DLD1 (cell line): ENCODE measurements around the gene OR4F6.
"Not testable (repeated sequence)": the region's sequence is repeated elsewhere in the genome, so short reads cannot be mapped to it uniquely, and the experiment has no call there.

ENCODE experiments used
- in situ Hi-C: cut with HindIII; loops from 2 replicates; pipeline ENCODE4 v1.10.0; 2017; ENCODE audit warnings: low sequenced_read_pairs

OR4F6 gene, protein sequence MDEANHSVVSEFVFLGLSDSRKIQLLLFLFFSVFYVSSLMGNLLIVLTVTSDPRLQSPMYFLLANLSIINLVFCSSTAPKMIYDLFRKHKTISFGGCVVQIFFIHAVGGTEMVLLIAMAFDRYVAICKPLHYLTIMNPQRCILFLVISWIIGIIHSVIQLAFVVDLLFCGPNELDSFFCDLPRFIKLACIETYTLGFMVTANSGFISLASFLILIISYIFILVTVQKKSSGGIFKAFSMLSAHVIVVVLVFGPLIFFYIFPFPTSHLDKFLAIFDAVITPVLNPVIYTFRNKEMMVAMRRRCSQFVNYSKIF

DNA sequence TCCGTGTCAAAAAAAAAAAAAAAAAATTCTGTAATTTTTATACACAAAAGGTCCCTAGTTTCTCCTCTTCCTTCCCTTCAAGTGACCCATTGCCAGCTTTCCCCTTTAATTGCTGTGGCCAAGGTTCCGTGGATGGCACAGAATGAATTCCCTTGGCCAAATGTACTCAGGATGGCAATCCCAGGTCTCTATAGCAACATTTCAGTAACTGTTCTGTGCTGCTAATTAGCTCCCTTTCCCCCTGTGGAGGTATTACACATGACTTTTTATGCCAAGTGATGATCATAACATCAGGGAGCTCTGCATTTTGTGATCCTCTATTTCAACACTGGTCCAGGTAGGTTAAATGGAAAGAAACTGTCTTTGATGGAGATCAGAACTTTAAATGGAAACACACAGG, at the start of gene OR4F6:
Gene OR4F6, plus strand, starts transcription at position 301 of the 400 bp plus-strand sequence. CDS start 2,211 bp downstream, outside the sequence.
- in situ Hi-C loops = no loop called here

DNA sequence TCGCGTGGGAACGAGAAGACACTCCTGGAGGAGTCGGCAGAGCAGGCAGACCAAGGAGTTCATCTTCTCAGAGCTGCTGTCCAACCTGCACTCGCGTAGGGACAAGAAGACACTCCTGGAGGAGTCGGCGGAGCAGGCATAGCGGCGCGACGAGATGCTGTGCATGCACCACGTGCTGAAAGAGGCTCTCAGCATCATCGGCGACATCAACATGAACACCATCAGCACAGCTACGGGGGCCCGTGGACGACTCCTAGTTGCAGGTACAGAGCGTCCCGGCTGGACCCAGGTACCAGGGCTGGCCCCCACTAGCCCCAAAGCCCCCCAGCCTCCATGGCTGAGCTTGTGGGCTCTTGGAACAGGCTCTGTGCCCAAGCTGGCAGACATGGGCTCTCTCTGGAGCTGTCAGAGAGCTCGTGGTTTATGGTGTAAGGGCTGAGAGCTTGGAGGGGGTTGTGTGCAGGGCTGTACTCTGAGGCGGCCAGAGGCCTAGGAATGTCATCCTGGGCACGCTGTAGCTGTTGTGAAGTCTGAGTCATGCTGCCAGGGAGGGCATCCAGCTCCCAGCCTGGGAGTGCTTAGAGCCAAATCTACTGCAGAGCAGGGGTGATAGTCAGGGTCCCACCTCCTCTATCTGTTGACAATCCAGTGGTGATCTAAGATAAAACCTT, 38.5 kb upstream of the OR4F6 start:
- in situ Hi-C loops = not testable (repeated sequence)

DNA sequence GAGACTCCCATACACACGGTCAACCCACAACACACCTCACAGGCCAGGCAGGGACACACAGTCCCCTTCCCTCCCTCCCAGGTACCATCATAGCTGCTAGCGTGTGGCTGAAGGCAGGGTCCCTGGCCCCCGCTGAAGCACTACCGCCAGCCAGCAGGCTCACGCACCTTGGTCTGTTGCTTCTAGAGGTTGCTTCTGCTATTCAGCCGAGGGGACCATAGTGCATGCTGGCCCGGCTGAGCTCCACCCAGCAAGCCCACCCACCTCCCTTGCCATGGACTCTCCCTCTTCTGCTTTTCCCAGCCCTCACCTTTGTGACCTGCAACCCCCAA, 38.0 kb upstream of the OR4F6 start:
- in situ Hi-C loops = not testable (repeated sequence)

DNA sequence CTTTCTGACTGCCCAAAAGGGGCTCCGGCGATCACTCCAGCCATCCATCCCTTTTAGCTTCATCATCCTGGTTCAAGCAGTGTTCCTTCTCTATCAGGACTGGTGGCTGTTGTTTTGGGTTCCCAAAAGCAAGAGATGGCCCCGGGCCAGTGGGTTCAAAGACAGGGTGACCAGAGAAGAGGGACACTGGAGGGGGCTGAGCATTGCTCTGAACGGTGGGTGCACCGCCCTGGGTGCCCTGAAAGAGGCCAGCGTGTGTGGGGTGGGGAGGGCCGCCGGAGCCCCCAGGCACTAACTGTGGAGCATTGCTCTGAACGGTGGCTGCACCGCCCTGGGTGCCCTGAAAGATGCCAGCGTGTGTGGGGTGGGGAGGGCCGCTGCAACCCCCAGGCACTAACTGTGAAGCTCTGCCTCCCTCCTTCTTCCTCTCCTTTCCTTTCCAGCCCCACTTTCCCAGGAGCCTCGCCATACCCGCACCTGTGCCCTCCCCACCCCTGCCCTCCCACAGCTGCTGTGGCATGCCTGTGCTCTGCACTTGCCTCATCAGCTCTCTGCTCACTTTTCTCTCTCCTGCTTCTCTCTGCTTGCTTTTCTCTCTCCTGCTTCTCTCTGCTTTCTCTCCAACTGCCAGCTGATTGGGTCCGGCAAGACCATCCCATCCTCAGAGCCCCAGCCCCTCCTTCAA, 37.4 kb upstream of the OR4F6 start:
- in situ Hi-C loops = no loop called here

DNA sequence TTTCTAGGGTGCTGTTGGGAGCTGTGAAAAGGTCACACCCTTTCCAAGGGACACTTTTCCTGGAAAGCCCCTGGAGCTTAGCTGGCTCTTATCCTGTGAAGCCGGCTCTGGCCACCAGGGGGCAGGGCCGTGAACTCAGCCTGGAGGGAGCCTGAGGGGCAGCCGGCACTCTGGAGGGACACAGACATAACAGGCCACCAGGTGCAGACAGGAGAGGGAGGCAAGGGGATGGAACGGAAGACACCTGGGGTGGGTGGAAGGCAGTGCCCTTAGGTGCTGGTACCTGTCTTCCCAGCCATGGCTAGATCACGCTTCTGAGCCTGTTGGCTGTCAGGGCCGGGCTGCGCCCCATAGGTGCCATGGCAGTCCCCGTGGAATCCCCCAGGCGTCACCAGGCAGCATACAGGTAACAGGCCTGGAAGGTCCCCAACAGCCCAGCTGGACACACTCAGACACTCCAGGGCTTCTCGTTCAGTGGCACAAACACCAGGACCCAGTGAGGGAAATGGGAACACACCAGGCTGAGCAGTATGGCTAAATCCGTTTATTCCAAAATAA, 36.1 kb upstream of the OR4F6 start:
- in situ Hi-C loops = not testable (repeated sequence)

DNA sequence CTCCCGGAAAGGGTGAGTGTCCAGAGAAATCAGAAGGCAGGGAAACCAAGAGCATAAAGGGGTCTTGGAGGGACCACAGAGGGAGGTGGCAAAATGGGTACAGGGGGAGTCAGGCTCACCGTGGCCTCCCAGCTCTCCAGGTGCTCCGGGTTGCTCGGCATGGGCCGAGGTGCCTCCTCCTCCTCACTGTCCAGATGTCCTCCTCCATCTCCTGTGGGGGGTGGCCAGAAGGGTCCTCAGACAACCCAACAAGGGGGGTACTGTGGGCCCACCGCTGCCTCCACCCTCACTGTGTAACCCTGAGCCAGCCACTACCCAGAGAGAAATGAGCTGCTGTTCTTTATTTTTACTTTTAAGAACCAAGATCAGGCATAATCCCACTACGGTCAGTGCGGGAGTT, 30.4 kb upstream of the OR4F6 start:
- in situ Hi-C loops = no loop called here

DNA sequence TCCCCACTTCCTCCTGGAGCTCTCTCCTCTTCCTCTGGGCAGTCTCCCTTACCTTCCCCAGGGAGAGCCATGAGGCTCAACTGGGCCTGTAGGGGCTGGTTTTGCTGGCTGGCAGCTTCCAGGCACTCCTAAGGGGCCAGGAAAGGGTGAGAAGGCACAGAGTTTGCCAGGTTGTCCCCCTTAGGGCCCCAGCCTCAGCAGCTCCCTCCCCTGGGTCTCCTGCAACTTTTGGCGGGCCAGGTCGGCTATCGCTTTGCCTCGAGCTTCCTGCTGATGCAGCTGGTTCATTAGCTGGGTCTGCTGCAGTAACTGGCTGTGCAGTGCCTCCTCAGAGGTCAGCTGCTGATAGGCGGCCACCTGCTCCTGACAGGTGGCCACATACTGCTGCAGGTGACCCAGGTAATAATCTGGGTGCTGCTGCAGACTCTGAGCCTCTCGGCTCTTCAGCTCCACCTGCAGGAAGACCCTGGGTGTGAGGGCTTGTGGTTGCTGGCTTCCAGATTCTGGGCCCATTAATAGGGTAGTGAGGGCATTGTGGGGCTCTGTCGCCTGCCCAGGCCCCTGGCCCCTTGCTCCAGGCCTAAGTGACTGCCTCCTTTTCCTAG, 29.7 kb upstream of the OR4F6 start:
- in situ Hi-C loops = no loop called here

DNA sequence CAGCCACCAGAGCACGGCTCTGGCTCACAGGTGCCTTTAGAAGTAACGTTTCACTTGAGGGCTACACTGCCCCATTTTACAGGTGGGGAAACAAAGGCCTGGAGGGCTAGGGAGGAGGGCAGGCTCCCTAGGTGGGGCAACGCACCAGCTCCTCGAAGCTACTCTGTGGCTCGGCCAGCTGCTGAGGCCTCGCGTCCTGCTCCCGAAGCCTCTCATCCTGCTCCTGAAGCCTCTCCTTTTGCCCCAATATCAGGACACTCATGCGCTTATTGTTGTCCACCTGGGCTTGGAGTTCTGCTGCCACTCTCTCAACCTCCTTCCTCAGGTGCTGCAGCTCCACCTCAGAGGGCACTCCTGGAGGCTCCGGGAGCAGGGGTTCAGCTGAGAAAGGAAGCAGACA, 28.2 kb upstream of the OR4F6 start:
- in situ Hi-C loops = no loop called here

DNA sequence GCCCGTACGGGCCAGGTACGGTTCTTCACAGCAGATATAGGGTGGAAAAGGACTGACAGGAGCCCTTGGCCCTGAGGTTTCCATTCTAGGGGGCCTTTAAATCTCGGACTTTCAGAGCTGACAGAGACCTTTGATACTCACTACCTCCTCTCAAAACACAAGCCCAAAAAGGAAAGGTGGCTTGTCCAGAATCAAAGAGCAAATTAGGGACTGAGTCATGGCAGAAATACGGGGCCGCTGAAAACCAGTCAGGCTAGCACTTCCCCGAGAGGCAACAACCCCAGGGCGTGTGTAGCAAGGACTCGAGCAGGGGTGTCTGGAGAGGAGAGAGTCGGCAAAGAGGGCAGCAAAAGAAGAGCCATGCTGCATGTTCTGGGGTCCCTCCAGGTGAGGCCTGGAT, 24.7 kb upstream of the OR4F6 start:
- in situ Hi-C loops = not testable (repeated sequence)

DNA sequence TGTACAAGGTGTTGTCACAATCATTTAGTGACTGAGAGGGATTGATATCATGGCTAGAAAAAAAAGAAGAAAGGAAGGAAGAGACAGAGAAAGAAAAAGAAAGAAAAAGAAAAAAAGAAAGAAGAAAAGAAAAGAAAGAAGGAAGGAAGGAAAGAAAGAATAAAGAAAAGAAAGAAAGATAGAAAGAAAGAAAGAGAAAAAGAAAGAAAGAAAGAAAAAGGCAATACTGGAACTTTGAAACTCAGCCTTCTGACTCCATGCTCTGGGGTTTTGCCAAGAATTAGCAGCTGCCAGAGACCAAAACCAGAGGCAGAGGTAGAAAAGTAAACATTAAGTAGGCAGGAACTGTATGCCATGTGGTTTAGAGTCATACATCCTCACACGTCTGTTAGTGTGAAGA, 23.1 kb upstream of the OR4F6 start:
- in situ Hi-C loops = not testable (repeated sequence)

DNA sequence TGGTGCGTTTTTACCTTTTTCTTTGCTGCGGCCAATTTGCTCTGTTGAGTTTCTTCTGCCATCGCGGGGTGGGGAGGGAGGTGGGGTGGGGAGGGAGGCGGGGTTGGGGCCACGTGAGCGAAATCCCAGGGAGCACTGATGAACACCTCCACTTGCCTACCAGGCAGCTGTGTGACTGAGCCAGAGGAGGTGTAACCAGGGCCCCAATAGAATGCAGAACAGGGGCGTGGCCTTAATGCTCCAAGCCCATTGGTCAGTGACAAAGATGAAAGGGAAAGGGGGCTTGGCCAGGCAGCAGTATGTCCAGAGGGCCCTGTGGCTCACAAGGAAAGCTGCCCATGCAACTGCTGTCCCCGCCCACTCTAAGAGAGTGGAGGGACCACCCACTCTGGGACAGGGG, 21.4 kb upstream of the OR4F6 start:
- in situ Hi-C loops = no loop called here

DNA sequence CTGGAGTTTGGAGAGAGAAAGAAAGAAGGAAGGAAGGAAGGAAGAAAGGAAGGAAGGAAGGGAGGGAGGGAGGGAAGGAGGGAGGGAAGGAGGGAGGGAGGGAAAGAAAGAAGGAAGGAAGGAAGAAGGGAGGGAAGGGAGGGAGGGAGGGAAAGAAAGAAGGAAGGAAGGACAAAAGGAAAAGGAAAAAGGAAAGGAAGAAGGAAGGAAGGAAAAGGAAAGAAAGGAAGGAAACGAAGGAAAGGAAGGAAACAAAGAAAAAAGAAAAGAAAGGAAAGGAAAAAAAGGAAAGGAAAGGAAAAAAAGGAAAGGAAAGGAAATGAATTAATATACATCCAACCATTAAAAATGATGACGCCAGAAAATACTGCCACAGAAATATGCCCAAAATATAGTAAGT, 18.7 kb upstream of the OR4F6 start:
- in situ Hi-C loops = no loop called here

DNA sequence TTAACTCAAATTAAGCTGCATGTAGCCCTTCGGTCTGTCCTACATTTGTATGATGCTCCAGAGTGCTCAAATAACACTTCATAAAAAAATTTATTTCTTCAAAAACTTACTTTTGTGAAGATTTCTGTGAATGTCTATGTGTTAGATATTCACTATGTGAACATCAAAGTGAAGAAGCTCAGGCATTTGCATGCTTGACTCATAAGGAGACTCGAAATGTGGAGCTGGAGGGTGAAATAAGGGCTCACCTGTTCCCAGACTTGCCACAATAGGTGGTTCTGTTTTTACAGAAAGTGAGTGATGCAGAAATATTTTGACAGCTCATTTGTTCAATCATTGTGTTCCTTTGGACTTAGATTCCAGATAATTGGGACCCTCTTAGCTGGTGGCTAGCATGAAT, 16.9 kb upstream of the OR4F6 start:
- in situ Hi-C loops = not testable (repeated sequence)

DNA sequence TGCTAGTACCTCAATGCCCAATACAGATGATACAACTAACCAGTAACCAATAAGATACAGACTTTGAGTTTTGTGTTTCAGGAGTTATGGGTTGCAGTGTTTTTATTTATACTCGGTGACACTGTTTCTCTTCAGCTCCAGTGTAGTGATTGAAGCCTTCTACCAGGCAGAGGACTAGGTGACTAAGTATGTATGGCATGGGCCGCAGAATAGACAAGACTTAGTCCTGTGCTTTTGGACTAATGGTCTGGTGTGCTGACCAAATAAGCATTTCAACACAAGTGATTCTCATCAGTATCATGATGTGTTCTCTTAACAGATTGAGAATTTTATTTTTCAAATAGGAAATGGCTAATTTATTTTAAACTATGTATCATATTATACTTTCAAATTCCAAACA, 15.3 kb upstream of the OR4F6 start:
- in situ Hi-C loops = not testable (repeated sequence)

DNA sequence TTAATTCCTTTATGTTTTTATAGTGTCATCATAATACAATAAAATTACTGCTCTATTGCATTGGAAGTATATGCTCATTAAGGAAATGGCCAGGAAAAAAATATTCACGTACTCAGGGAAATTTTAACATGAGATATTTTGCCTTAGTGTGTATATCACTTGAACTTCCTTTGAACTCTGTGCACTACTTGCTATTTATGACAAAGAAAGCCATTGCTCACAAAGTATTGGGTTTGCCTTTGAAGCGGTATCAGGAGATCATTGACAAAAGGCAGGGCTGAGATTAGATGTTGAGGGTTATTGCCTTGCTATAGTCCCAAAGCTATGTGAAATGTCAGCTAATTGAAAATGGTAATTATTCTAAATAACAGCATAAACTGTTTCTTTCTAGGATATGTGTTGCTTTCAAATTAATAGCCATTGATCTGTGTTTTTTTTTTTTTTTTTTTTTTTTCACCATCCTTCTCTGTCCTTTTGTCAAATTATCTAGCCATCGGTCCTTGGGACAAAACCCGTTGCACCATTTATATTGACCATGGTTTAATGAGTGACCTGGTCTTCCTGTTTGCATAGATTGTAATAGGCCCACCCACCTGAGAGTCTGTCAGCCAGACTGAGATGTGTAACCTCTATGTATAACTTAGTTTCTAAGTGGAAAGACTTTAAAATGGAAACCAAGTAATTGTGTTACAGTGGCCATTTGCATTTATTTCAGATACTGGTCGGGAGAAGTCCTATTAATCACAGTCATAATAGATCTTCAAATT, 14.6 kb upstream of the OR4F6 start:
- in situ Hi-C loops = not testable (repeated sequence)

DNA sequence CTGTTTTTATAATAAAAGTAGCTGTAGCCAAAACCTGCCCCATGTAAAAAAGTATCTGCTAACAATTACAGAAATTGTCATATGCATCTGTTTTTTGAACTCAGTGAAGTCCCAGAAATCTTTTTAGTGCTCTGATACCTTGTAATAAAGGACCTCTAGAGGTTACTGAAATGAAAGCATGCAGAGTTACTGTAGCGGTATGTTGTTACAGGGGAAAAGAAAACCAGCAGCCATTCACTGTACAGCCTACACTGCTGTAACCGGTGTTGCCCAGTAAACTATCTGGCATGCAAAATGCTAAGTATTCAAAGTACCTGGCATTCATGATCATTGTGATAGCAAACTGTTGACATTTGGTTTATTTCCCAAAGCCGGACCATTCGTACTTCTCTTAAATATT, 12.6 kb upstream of the OR4F6 start:
- in situ Hi-C loops = not testable (repeated sequence)

DNA sequence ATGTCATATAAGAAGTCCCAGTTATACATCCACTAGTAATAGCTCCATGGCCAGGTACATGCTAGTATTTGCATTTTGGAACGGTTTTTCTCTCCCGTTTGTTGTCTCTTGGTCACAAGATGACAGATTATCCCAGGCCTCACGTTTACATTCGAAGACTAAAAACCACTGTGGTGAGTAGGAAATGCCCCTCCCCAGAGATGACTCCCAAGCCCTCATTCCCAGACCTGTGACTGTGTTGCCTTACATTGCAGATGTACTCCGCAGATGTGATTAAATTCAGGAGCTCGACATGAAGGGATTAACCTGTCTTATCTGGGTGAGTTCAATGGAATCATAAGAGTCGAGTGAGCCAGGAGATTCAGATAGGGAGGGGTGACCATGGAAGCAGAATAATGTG, 9.3 kb upstream of the OR4F6 start:
- in situ Hi-C loops = not testable (repeated sequence)

DNA sequence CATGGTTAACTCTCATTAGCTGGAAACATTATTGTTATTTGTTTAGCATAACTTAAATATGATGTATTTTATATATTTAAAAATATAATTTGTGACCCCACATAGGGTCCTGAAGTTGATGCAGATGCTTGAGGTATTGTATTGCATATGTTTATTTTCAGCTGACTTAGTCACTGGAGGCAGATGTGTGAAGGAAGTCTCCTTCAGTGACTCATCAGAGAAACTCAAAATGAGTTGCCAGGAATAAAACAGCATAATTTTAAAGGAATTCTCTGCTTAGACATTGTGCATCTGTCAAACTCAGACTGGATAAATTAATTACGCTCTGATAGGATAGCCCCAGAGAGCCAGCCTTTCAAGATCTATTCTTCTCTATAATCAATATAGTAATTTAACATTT, 7.9 kb upstream of the OR4F6 start:
- in situ Hi-C loops = no loop called here

DNA sequence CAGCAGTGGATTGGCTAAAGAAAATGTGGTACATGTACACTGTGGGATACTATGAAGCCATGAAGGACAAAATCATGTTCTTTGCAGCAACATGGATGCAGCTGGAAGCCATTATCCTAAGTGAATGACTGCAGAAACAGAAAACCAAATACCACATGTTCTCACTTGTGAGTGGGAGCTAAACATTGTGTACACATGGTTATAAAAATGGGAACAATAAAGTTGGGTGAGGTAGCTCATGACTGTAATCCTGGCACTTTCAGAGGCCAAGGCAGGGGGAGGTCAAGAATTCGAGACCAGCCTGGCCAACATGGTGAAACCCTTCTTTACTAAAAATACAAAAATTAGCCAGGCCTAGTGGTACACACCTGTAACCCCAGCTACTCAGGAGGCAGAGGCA, 3.6 kb upstream of the OR4F6 start:
- in situ Hi-C loops = no loop called here

DNA sequence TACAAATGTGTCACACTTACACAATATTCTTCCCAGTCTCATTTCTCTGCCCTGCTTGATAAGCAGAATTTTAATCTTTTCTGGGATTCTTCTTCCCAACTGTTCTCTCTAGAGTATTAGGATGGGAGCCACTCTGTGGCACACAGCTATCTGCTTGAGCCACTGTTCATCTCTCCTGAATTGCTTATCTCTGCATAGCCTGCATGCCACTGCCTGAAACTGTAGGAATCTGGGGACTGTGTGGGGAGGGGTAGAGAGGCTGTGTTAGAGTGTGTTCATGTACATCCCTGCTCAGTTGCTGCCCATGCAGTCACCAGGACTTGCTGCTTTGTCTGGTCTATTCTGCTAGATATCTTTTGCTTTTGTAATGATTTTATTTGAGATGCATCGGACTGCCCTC, 2.3 kb upstream of the OR4F6 start:
- in situ Hi-C loops = no loop called here

DNA sequence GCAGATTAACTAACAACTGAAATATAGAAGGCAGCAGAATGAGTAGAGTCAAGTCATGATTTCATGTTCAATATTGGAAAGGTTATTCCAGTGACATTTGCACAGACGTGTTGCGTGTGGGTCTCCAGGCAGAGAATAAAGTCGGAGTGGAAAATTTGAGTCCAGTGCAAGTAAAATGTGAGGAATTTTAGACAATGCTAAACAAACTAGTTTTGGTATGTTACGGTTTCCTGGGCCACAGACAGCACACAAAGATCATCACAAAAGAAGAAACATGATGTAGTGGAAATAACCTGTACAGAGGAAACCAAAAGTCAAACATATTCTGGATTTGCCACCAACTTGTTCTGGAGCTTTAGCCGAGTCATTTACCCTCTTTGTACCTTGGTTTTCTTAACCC, 367 bp downstream of the OR4F6 start:
- in situ Hi-C loops = no loop called here
